ENCODE results near the gene IL23R. TPM values are rescaled to one million over a fixed set of nuclear protein-coding genes. Genes with fewer than 3 reads are reported as not detected.

IL23R gene
- total RNA-seq, 2 donors from 2014 or later: not detected

GRCh38 chr1:67274623-67275325 is 108.5 kb downstream of the IL23R start:
- no peak for DNase-seq (ENCODE audit: low spot score)
- intact Hi-C loops (cut with DNase I): no loop called here

GRCh38 chr1:67280696-67281095 is 114.4 kb downstream of the IL23R start:
- intact Hi-C loops (cut with DNase I): no loop called here
- DNase-seq (ENCODE audit: low spot score): no peak

- intact Hi-C loops (cut with DNase I): no loop called here
Measured at GRCh38 chr1:67281244-67281643, 115.0 kb downstream of the IL23R start.

GRCh38 chr1:67285780-67286488 is 119.7 kb downstream of the IL23R start:
- intact Hi-C loops (cut with DNase I): no loop called here
- no peak for DNase-seq (ENCODE audit: low spot score)

More at GRCh38 chr1:67281244-67281643, 115.0 kb downstream of the IL23R start:
- no peak for DNase-seq (ENCODE audit: low spot score)

- intact Hi-C loops (cut with DNase I): no loop called here
- no peak for DNase-seq (ENCODE audit: low spot score)
Measured at GRCh38 chr1:67290236-67290635, 124.0 kb downstream of the IL23R start.

GRCh38 chr1:67294836-67295617 is 128.8 kb downstream of the IL23R start:
- no peak for DNase-seq (ENCODE audit: low spot score)
- intact Hi-C loops (cut with DNase I): no loop called here

- DNase-seq (ENCODE audit: low spot score): no peak
- intact Hi-C loops (cut with DNase I): no loop called here
Measured at GRCh38 chr1:67298762-67299161, 132.5 kb downstream of the IL23R start.

- no peak for DNase-seq (ENCODE audit: low spot score)
- intact Hi-C loops (cut with DNase I): no loop called here
Measured at GRCh38 chr1:67299296-67299695, 133.0 kb downstream of the IL23R start.

GRCh38 chr1:67300561-67300960 is 134.3 kb downstream of the IL23R start:
- DNase-seq (ENCODE audit: low spot score): no peak
- intact Hi-C loops (cut with DNase I): no loop called here

- DNase-seq (ENCODE audit: low spot score): no peak
Measured at GRCh38 chr1:67304023-67304422, 137.8 kb downstream of the IL23R start.

GRCh38 chr1:67306547-67306946 is 140.3 kb downstream of the IL23R start:
- DNase-seq (ENCODE audit: low spot score): no peak
- intact Hi-C loops (cut with DNase I): no loop called here

More at GRCh38 chr1:67304023-67304422, 137.8 kb downstream of the IL23R start:
- intact Hi-C loops (cut with DNase I): no loop called here

GRCh38 chr1:67307251-67308060 is 141.2 kb downstream of the IL23R start, which contains the start of gene IL12RB2:
Gene IL12RB2 (plus strand): TSS chr1:67307873. CDS start chr1:67320369, 12,496 bp downstream.
- intact Hi-C loops (cut with DNase I): no loop called here
- DNase-seq (ENCODE audit: low spot score): no peak

- no peak for DNase-seq (ENCODE audit: low spot score)
- intact Hi-C loops (cut with DNase I): no loop called here
Measured at GRCh38 chr1:67308136-67308535, 141.9 kb downstream of the IL23R start.

Other genes starting within 250 kb of the IL23R start
- 10 to 100 TPM; 21.4 to 22.0 TPM for gene DNAI4, start 241.6 kb upstream of the IL23R start, total RNA-seq
- gene MIER1, start 241.5 kb upstream of the IL23R start, total RNA-seq: 10 to 100 TPM; 45.7 to 55.4 TPM
- gene SLC35D1, start 112.3 kb upstream of the IL23R start, total RNA-seq: 1 to 10 TPM; 9.3 to 9.5 TPM
- not detected for gene C1orf141, start 31.5 kb upstream of the IL23R start, total RNA-seq
- 1 to 10 TPM; 1.1 to 2.8 TPM for gene IL12RB2, start 141.4 kb downstream of the IL23R start, total RNA-seq